Epithelial cell of proximal tubule (primary cell): ENCODE measurements around the gene SVOP. TPM values are rescaled to one million over a fixed set of nuclear protein-coding genes. Genes with fewer than 3 reads are reported as not detected.

ENCODE experiments used
- DNase-seq: peaks from one replicate; pipeline ENCODE4 v3.0.0-alpha.2; 2011; ENCODE audit warnings: low read depth
- H3K4me3 ChIP-seq: 2 replicates; pipeline ENCODE4 v1.5.1; 2011; ENCODE audit warnings: low read depth, mild to moderate bottlenecking, low read length
- CTCF ChIP-seq: conservative IDR thresholded peaks from 2 replicates; pipeline ENCODE4 v1.5.1; 2012; ENCODE audit warnings: low read depth, mild to moderate bottlenecking, low read length
- total RNA-seq: library from RNA; depleted of rRNA; stranded (reverse); fragments of >200 nt; gene quantifications from 2 replicates; pipeline ENCODE4 v1.2.3, GENCODE V29; 2015

SVOP gene, protein sequence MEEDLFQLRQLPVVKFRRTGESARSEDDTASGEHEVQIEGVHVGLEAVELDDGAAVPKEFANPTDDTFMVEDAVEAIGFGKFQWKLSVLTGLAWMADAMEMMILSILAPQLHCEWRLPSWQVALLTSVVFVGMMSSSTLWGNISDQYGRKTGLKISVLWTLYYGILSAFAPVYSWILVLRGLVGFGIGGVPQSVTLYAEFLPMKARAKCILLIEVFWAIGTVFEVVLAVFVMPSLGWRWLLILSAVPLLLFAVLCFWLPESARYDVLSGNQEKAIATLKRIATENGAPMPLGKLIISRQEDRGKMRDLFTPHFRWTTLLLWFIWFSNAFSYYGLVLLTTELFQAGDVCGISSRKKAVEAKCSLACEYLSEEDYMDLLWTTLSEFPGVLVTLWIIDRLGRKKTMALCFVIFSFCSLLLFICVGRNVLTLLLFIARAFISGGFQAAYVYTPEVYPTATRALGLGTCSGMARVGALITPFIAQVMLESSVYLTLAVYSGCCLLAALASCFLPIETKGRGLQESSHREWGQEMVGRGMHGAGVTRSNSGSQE
- not detected in 2 replicates for total RNA-seq

DNA sequence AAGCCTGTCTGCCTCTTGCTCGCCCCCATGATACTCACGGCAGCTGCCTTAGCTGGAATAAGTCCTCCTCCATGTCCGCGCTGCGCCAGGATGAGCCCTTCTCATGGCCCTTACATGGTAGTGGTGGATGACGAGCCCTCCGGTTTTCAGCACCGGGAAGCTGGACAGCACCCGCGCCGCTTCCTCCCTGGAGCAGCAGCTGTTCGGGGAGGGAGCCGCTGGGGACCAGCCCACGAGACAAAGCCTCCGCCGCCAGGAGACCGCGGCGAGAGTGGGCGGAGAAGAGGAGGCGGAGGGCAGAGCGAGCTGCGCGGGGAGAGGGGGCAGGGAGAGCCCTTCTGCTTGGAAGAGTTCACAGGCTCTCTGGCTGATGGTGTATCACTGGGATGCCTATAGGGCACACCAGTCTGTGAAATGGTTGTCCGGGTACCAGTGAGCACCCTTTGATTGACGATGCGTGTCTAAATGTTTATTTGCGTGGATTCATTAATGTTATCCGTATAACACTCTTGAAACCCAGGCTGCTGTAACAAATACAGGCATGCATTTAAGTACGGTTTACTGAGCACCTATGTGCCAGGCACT is at the start of gene SVOP:
TSS of gene SVOP (minus strand) at position 273 of the 585 bp plus-strand sequence. CDS start at position 73, 200 bp downstream.
- H3K4me3 ChIP-seq: no peak within 1 kb of the TSS
- DNase-seq: no peak
- TF ChIP-seq CTCF: no peak

- H3K4me3 ChIP-seq: no peak overlapping the region
- TF ChIP-seq CTCF: no peak
- DNase-seq: no peak
These were observed 48.7 kb upstream of the SVOP start for GRCh38 chr12:109069307-109070271.

DNA sequence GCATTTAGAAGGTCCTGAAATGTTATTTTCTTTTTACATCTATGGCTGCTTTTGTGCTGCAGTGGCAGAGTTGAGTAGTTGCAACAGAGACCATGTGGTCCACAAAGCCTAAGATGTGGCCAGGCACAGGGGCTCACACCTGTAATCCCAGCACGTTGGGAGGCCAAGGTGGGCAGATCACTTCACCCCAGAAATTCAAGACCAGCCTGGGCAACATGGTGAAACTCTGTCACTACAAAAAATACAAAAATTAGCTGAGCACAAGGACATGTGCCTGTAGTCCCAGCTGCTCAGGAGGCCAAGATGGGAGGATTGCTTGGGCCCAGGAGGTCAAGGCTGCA is 45.0 kb upstream of the SVOP start:
- no peak overlapping the region for H3K4me3 ChIP-seq
- DNase-seq: no peak
- TF ChIP-seq CTCF: no peak

GRCh38 chr12:109065154-109065852 is 44.4 kb upstream of the SVOP start:
- DNase-seq: no peak
- no peak for TF ChIP-seq CTCF
- H3K4me3 ChIP-seq: no peak overlapping the region

GRCh38 chr12:109064143-109064542 is 43.3 kb upstream of the SVOP start:
- no peak for TF ChIP-seq CTCF
- no peak for DNase-seq
- no peak overlapping the region for H3K4me3 ChIP-seq

DNA sequence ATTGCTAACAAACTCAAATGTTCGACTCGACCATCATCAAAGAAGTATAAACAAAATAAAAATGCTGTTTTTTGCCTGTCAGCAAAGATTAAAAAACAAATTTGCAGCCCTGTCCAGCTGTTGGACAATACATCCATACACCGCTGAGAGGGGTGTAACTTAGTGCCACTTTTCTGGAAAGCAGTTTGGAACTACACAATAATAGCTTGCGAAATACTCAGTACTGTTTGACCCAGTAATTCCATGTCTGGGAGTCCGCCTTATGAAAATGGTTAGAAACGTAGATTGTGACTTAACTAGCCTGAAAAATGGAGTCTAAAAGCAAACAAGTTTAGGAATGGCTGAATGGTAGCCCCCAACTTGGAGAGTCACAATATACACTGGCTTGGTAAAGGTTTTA is 37.9 kb upstream of the SVOP start:
- no peak for TF ChIP-seq CTCF
- no peak overlapping the region for H3K4me3 ChIP-seq
- DNase-seq: no peak
